ENCODE measurements around the gene C17orf58.
"Not testable (repeated sequence)": the region's sequence is repeated elsewhere in the genome, so short reads cannot be mapped to it uniquely, and the experiment has no call there.

Gene C17orf58

GRCh38 chr17:67999291-67999911, 3.1 kb upstream of the C17orf58 start:
- no peak for DNase-seq

GRCh38 chr17:67998466-67998865, 2.2 kb upstream of the C17orf58 start:
- DNase-seq: no peak

GRCh38 chr17:67995570-67996263, 552 bp downstream of the C17orf58 start:
- peak; percentile 37 for DNase-seq

- peak; percentile 49 for DNase-seq
Measured at GRCh38 chr17:67994817-67995569, 1.3 kb downstream of the C17orf58 start.

DNA sequence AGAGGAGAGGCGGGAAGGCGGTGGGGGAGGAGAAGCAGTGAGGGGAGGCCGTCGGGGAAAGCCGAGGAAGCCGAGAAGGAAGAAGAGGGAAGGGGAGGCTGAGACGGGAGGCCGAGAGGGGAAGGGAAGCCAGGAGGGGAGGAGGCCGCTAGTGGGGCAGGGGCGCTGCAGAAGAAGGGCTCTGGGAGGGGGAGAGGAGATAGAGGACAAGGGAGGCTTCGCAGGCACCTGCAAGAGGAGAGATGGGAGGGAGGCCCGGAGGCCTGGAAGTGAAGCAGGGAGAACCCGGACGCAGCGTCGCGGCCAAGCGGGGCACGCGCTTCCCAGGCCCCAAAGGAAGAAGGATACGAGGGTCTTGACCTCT, 2.3 kb downstream of the C17orf58 start:
- DNase-seq: no peak

DNA sequence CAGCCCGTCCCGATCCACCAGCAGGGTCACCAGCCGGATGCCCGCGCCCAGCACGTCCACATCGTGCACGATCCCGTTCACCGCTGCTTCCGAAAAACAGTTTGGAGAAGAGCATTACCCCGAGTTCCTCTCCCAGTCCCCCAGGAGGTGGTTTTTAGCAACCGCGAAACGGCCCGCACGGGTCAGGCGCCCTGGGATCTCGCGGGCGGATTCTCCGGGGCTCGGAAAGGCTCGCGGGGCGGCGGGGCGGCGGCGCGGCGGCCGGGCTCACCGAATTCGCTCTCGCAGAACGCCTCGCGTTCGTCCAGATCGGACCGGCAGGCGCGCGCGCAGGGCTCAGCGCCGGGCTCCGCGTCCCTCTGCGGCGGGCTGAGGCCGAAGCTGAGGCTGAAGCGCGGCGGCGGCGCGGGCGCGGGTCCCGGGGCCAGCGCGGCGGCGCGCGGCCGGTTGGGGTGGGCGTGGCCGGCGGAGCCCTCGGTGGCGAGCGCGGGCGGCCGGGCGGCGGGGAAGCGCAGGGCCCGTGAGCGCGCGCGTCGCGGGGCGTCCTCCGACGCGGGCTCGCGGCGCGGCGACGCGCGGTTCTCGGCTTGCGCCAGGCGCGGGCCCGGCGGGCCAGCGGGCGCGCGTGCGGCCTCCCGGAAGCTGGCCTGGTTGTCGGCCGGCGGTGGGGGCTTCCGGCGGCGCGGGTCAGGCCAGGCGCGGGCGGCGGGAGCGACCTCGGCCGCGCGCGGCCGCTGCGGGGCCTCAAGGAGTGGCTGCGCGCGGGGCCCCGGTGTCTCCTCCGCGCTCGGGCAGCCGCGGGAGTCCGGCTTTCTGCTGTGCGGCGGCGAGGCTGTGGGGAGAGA, 2.9 kb downstream of the C17orf58 start:
- peak; percentile 93 for DNase-seq

- DNase-seq: peak; percentile 64
Measured at GRCh38 chr17:67992548-67993152, 3.6 kb downstream of the C17orf58 start.

GRCh38 chr17:67990909-67991308, 5.4 kb downstream of the C17orf58 start:
- no peak for DNase-seq

DNA sequence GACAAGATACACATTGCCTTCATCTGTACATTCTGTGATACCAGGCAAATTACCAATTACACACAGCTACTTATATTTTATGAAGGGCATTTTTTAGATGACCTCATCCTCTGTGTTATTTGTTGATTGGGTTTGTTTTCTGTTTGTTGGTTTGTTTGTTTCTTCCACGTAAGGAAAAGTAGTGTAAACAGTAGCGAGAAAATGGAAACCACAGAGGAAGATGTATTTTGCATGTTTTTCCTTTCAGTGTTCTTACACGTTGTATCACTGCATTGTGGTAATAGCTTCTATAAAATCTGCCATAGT, 12.9 kb downstream of the C17orf58 start:
- DNase-seq: no peak

GRCh38 chr17:67982686-67983382, 13.4 kb downstream of the C17orf58 start:
- no peak for DNase-seq

- DNase-seq: no peak
Measured at GRCh38 chr17:67982034-67982640, 14.1 kb downstream of the C17orf58 start.

DNA sequence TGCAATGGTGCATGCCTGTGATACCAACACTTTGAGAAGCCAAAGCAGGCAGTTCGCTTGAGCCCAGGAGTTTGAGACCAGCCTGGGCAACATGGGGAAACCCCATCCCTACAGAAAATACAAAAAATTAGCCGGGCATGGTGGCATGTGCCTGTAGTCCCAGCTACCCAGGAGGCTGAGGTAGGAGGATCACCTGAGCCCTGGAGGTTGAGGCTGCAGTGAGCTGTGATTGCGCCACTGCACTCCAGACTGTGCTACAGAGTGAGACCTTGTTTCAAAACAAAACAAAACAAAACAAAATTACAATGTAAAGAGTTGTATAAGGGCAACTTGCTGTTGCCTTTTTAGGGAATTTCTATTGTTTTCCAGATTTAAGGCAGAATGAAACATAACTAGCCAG, 15.4 kb downstream of the C17orf58 start:
- DNase-seq: not testable (repeated sequence)

DNA sequence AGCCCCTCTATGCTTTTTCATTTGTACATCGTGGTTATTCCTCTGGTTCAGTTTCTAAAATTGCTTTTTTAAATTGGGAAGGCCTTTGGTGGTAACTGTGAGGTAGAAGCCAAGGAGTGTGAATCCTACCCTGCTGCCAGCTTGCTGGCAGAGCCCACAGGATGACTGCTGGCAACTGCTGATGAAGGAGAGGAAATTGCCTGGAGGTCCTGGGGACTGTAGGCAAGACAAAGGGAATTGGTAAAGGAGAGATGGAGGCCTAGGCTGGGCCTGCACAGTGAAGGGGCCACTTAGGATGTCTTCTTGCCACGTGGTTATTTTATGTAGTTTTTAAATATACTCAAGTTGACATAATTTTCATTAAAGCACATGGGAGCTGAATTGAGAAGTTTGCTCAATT, 15.8 kb downstream of the C17orf58 start:
- DNase-seq: no peak

GRCh38 chr17:67976306-67976705, 20.0 kb downstream of the C17orf58 start:
- DNase-seq: not testable (repeated sequence)

DNA sequence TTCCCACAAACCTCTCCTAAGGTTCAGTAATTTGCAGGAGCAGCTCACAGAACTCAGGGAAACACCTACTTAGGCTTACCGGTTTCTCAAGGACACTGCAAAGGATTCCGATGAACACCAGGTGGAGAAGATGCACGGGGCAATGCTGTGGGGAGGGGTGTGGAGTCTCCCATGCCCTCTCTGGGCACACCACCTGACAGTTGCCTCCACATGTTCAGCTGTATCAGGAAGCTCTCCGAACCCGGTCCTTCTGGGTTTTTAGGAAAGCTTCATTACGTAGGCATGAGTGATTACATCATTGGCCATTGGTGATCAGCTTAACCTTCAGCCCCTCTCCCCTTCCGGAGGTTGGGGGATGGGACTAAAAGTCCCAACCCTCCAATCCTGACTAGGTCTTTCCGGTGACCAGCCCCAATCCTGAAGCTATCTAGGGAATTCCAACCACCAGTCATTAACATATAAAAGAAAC, 21.6 kb downstream of the C17orf58 start:
- DNase-seq: no peak

DNA sequence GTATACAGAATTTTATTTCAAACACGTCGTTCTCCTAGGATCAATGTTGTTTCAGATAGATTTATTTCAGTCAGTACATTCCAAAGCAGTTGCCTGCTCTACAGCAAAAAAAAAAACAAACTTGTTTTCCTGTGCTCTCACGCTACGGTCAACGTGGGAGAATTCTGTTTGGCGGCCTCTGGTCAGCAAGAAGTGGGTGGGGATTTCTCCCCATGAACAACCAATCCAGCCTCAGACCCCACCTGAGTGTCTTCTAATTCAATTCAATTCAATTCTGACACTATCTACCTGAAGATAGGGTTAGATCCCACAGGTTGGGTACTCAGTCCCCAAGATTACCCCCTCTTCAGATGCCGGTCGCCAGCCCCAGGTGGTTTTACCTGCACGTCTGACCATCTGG, 22.1 kb downstream of the C17orf58 start:
- no peak for DNase-seq

DNA sequence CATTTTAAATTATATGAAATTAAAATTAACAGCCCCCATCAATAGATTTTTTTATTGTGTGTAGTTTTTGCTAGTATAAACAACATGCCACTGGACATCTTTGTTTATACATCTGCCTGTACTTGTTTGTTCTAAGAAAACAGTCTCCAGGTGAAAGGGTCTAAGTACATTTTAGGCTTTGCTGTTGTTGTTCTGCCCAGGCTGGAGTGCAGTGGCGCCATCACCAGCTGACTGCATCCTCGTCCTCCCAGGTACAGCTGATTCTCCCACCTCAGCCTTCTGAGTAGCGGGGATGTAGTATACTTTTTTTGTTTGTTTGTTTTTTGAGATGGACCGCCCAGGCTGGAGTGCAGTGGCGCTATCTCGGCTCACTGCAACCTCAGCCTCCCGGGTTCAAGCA, 25.5 kb downstream of the C17orf58 start:
- DNase-seq: no peak

- peak; percentile 87 for DNase-seq
Measured at GRCh38 chr17:67963145-67963572, 33.1 kb downstream of the C17orf58 start.

GRCh38 chr17:67962156-67962555, 34.1 kb downstream of the C17orf58 start:
- DNase-seq: not testable (repeated sequence)

- DNase-seq: not testable (repeated sequence)
Measured at GRCh38 chr17:67960276-67960675, 36.0 kb downstream of the C17orf58 start.

DNA sequence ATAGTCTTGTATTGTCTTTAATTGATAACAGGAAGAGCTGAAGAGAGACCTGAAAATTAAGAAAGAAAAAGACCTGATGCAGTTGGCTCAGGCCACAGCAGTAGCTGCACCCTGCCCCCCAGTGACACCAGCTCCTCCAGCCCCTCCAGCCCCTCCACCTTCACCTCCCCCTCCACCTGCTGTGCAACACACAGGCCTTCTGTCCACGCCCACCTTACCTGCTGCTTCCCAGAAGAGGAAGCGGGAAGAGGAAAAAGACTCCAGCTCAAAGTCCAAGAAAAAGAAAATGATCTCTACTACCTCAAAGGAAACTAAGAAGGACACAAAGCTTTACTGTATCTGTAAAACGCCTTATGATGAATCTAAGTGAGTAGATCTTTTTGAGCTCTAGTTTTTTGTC, 36.8 kb downstream of the C17orf58 start:
- DNase-seq: no peak

- DNase-seq: no peak
Measured at GRCh38 chr17:67950945-67951344, 45.3 kb downstream of the C17orf58 start.

All from hematopoietic multipotent progenitor cell treated with erythropoietin and hydrocortisone succinate and interleukin-3 and kit ligand, for 4 days (in vitro differentiated cells).